CD4-positive, alpha-beta T cell treated with Interferon gamma for 1 hour (primary cell): ENCODE measurements around the gene CADM2.
"Not testable (repeated sequence)": the region's sequence is repeated elsewhere in the genome, so short reads cannot be mapped to it uniquely, and the experiment has no call there.

Source experiments
- DNase-seq: peaks from one replicate; pipeline ENCODE4 v3.0.0-alpha.2; 2020

Gene CADM2

DNA sequence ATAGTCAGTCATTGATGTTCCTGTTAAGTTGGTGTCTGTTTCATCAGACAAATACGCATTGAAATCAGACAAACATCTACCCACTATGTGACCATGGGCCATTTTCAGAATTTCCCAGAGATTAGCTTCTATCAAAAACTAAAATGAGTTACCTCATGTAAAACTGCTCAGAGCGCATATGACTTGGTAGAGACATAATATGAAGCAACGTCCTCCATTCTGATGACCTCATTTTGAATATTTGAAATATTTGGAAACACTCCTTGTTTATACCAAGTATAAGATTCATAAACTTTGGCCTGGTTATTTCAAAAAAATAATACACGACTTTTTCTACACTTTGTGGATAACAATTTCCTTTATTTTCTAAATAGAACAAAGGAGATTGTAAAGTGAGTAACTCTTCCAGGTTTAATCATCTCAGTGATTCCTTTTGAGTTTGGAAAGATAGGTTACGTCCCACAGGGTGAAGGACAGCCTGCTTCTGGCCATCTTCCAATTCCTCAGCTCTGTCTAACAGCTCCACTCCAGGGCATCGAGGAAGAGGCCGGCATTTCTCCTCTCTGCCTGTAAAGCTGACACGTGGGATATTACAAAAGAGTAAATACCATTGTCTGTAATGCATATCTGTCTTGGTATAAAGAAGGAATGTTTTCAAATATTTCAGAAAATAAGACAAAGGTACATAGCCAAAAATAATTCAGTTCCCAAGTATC lies 122.6 kb downstream of the CADM2 start:
- no peak for DNase-seq

- DNase-seq: no peak
Observed at GRCh38 chr3:85090495-85090894, 131.7 kb downstream of the CADM2 start.

- DNase-seq: no peak
Observed at GRCh38 chr3:85100316-85100715, 141.5 kb downstream of the CADM2 start.

GRCh38 chr3:85102781-85103180 lies 144.0 kb downstream of the CADM2 start:
- DNase-seq: no peak

DNA sequence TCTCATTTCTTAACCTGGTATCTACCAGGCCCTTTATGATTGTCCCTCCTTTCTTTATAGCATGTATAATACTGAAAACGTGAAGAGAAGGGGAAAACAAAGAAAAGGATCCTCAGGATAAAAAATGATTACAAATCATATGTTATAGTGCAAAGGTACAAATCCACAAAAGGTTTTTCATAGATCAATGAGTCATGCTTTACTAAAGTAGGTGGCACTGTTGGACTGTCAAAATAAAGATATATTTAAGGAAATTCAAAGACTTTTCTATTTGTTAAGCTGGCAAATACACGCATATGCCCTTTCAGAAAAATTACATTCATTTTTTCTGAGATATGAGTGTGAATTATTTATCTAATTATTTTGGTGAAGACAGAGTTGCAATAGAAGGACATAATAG lies 151.6 kb downstream of the CADM2 start:
- no peak for DNase-seq

DNA sequence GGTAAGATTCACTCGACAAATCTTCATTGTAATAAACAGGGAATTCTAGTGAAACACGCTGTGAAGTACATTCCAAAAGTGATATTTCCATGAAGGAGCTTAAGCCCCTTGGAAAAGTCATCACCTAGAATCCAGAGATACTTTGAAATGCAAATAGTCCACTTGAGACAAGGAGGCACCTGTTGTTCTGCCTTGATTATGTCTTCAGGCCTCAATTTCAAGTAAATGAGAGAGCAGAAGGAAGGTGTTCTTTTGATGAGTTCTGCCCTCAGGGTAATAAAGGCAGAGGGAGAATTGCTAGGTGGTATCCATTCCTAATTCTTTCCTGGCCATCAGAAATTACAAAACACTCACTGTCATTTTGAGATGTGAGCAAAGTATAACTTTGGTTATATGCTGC lies 162.1 kb downstream of the CADM2 start:
- no peak for DNase-seq

DNA sequence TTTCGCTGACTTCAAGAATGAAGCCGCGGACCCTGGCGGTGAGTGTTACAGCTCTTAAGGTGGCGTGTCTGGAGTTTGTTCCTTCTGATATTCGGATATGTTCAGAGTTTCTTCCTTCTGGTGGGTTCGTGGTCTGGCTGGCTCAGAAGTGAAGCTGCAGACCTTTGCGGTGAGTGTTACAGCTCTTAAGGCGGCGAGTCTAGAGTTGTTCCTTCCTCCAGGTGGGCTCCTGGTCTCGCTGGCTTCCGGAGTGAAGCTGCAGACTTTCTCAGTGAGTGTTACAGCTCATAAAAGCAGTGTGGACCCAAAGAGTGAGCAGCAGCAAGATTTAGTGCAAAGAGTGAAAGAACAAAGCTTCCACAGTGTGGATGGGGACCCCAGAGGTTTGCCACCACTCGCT lies 174.1 kb downstream of the CADM2 start:
- DNase-seq: not testable (repeated sequence)

GRCh38 chr3:85133691-85134420 lies 175.1 kb downstream of the CADM2 start:
- DNase-seq: not testable (repeated sequence)

DNA sequence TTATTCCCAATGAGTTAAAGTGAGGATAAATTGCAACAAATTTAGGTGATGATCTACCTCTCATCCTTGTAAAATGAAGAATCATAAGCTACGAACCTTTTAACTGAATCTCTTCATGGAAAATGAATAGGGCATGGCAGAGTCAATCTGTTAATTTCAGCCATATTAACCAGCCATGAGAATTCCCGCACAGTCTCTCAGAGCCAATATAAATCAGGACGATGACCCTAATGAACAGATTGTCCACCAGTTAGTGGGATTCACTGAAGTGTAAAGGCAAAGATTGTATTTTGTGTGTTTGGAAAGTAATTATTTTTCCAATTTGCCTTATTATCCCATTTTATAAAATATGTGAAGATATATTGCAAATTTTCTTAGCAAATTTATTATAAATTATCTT lies 183.8 kb downstream of the CADM2 start:
- DNase-seq: no peak

DNA sequence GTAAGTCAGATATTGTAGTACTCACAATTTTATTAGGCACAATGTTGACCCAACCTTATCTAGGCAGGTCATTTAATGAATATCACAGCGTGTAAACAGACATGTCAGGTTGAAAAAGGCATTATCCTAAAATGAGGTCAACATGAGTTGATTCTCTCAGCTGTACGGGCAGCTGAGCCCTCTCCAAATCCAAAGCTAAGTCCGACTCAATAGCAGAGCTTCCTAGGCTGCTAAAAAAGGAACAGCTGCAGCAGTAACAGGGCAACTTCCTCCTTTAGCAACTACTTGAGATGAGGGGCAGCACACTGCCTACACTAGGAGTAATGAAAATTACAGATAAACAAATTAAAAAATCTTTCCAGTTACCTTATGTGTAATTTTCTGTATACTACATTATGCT lies 189.2 kb downstream of the CADM2 start:
- DNase-seq: no peak

GRCh38 chr3:85151555-85151954 lies 192.8 kb downstream of the CADM2 start:
- no peak for DNase-seq

DNA sequence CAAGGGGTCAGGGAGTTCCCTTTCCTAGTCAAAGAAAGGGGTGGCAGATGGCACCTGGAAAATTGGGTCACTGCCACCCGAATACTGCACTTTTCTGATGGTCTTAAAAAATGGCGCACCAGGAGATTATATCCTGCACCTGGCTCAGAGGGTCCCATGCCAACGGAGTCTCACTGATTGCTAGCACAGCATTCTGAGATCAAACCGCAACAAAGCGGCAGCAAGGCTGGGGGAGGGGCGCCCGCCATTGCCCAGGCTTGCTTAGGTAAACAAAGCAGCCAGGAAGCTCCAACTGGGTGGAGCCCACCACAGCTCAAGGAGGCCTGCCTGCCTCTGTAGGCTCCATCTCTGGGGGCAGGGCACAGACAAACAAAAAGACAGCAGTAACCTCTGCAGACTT lies 194.5 kb downstream of the CADM2 start:
- DNase-seq: not testable (repeated sequence)

DNA sequence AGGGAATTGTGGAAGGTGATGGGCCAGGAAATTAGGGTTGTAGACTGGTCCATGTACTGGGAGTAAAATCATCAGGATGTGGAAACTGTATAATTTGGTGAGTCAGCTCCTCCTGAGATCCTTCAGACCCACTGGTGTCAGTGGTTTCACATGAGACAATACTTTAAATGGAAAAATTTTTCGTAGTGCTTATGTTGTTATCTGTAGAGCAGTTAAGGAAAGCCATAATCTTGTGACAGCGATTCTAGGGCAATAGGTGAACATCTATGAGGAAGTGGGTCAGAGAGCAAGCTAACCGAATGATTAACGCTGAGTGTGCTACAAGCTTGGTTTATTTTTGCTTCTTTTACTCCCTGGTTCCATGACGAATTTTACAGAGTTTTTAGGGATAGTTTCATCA lies 200.6 kb downstream of the CADM2 start:
- no peak for DNase-seq

- DNase-seq: no peak
Observed at GRCh38 chr3:85161544-85161943, 202.8 kb downstream of the CADM2 start.

- no peak for DNase-seq
Observed at GRCh38 chr3:85162905-85163304, 204.1 kb downstream of the CADM2 start.

- DNase-seq: no peak
Observed at GRCh38 chr3:85164436-85164835, 205.6 kb downstream of the CADM2 start.

GRCh38 chr3:85167576-85167975 lies 208.8 kb downstream of the CADM2 start:
- no peak for DNase-seq

GRCh38 chr3:85170646-85171045 lies 211.9 kb downstream of the CADM2 start:
- DNase-seq: no peak

- no peak for DNase-seq
Observed at GRCh38 chr3:85171976-85172375, 213.2 kb downstream of the CADM2 start.

DNA sequence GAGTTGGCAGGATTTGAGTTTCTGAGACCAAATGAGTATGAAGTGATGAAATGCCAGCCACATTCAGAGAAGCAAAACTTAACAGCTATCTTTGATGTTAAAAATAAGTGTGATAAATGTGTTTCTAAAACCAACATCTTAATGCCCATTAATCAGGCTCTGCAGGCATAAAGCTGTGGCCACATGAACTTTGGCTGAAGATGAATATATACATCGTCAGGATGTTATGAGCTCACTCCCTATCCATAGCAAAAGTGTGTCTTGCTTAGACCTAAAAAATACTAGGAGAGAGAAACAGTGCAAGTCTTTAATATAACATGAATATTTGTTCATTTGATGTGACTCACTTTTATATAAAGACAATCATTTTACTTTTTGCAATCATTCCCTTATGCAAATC lies 218.0 kb downstream of the CADM2 start:
- no peak for DNase-seq

DNA sequence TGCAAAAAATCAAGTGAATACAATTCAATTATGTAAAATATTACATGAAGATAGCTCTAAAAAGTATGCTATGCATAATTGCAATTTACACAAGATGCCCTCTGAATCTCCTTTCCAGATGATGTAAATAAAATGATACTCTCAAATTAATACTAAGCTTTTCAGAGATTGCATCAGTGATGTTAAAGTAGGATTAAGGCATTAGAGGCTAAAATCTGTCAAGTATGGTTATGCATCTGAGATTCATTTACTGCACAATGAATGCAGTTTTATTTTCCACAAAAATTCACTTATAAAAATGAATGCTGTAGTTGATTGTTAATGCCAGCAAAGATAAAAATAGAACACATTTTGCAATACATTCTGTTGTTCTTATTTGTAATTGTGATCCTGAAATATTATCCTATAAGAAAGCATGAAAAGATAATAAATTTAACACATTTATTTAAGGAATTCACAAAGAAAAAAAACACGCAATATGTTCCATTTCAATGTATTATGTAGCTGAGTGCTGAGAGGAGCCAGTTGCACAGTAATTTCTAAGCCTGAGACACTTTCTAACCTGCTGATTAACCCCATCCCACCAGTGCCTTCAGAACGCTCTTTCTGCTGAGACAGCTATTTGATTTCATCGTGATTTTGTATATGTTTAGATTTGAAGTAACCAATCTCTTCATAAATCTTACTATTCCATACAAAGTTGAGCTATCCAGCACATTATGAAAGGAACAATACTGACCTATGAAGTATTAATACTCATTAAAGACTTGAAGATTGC lies 224.4 kb downstream of the CADM2 start:
- no peak for DNase-seq

DNA sequence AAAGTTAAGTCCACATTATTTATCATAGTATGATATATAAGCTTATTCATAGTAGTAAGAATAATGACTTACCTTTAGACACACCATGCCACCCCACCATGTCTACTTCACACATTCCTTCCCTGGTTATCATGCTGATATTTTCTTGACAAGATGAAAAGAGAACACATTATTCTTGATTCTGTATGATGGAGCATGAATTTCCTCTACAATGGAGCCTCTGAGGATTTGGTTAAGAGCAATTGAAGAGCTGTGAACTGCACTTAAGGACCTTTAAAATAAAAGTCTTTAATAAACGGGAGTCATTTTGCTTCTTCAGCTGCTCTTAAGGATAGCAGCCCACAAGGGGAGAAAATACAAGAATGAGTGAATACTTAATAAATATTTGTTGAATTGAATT lies 226.7 kb downstream of the CADM2 start:
- no peak for DNase-seq

DNA sequence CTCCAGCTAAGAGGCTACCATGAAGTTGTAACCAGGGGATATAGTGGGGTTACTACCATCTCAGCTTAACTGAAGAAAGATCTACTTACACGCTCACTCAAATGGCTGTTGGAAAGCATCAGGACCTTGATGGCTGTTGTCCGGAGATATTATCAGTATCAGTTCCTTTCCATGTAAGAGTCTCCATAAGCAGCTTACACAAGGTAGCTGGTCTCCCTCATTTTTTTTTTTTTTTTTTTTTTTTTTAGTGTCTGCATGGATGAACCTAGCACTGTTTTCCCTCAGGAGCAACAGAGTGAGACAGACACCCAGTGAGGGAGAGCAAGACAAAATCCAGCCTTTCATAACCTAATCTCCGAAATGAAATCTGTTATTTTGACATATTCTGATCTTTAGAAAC lies 230.9 kb downstream of the CADM2 start:
- DNase-seq: no peak

- DNase-seq: no peak
Observed at GRCh38 chr3:85193565-85193964, 234.8 kb downstream of the CADM2 start.
